Tibial artery (tissue), 4 donors: ENCODE measurements around the gene TMEM186.

Experiments
- DNase-seq, 2 donors: peaks; one replicate each; pipeline ENCODE4 v3.0.0-alpha.2; 2019
- H3K27ac ChIP-seq, 2 donors: fragments of 200-600 bp; sonication (generic) in 1 of 2; 1 replicate in 1 of 2; 2 replicates in 1 of 2; pipeline ENCODE4 v1.5.1; 2018 to 2019; ENCODE audit warnings: mild to moderate bottlenecking in 1 of 2
- H3K27me3 ChIP-seq, 2 donors: fragments of 200-600 bp; sonication (generic) in 1 of 2; one replicate each; pipeline versions ENCODE4 v1.5.1 to v1.6.0; 2016 to 2019
- H3K36me3 ChIP-seq, 3 donors: fragments of 200-600 bp; sonication (generic) in 2 of 3; one replicate each; pipeline ENCODE4 v1.5.1; 2016 to 2019; ENCODE audit warnings: mild to moderate bottlenecking in 2 of 3
- H3K4me1 ChIP-seq, 4 donors: fragments of 200-600 bp; sonication (generic) in 2 of 4; 1 replicate in 3 of 4; 2 replicates in 1 of 4; pipeline ENCODE4 v1.5.1; 2016 to 2019
- H3K4me3 ChIP-seq, 2 donors: fragments of 200-600 bp; sonication (generic) in 1 of 2; 1 replicate in 1 of 2; 2 replicates in 1 of 2; pipeline ENCODE4 v1.5.1; 2018 to 2019; ENCODE audit warnings: mild to moderate bottlenecking in 2 of 2
- H3K9me3 ChIP-seq, 3 donors: fragments of 200-600 bp; sonication (generic) in 1 of 3; one replicate each; pipeline ENCODE4 v1.5.1; 2016 to 2019
- CTCF ChIP-seq, 2 experiments: fragments of 200-600 bp in 1 of 2; fragments of 450-650 bp in 1 of 2; IDR thresholded peaks; one replicate each; pipeline ENCODE4 v1.5.1; 2017 to 2019; ENCODE audit warnings: antibody characterized with exemption in 2 of 2, mild to moderate bottlenecking in 1 of 2, moderate library complexity in 1 of 2
- intact Hi-C: fragments of 100-400 bp; cut with DNase I; formaldehyde crosslinking; loops from one replicate; pipeline ENCODE4 v1.15.0; 2023; ENCODE audit warnings: low total_unique reads

Gene TMEM186

GRCh38 chr16:8832717-8833105 lies 35.3 kb upstream of the TMEM186 start:
- Histone ChIP-seq H3K36me3 (peaks cover 6 to 34% (median 34%) of the 10 kb centered on the region in 3 donors), H3K4me1 (no peaks in the 10 kb centered on the region), H3K27ac (no peak overlapping the region), H3K9me3 (no peaks in the 10 kb centered on the region), H3K27me3 (no peaks in the 10 kb centered on the region), H3K4me3 (no peak overlapping the region)
- TF ChIP-seq CTCF (IDR thresholded peaks at IDR 0.05): no peak
- intact Hi-C loops: no loop called here
- no peak for DNase-seq

GRCh38 chr16:8831871-8832716 lies 34.7 kb upstream of the TMEM186 start:
- Histone ChIP-seq H3K36me3 (peaks cover 6 to 34% (median 34%) of the 10 kb centered on the region in 3 donors), H3K27me3 (no peaks in the 10 kb centered on the region), H3K9me3 (no peaks in the 10 kb centered on the region), H3K4me3 (no peak overlapping the region), H3K4me1 (no peaks in the 10 kb centered on the region), H3K27ac (no peak overlapping the region)
- intact Hi-C loops: no loop called here
- DNase-seq: no peak
- TF ChIP-seq CTCF (IDR thresholded peaks at IDR 0.05): no peak

- Histone ChIP-seq H3K27ac (no peak overlapping the region), H3K27me3 (no peaks in the 10 kb centered on the region), H3K4me3 (no peak overlapping the region), H3K36me3 (peaks cover 6 to 34% (median 34%) of the 10 kb centered on the region in 3 donors), H3K9me3 (no peaks in the 10 kb centered on the region), H3K4me1 (no peaks in the 10 kb centered on the region)
- no peak for DNase-seq
- intact Hi-C loops: no loop called here
- TF ChIP-seq CTCF (IDR thresholded peaks at IDR 0.05): no peak
Observed at GRCh38 chr16:8831450-8831849, 34.0 kb upstream of the TMEM186 start.

- intact Hi-C loops: no loop called here
- Histone ChIP-seq H3K36me3 (peaks cover 8 to 42% (median 41%) of the 10 kb centered on the region in 3 donors), H3K27me3 (no peaks in the 10 kb centered on the region), H3K4me3 (no peak overlapping the region), H3K4me1 (no peaks in the 10 kb centered on the region), H3K27ac (no peak overlapping the region), H3K9me3 (no peaks in the 10 kb centered on the region)
- TF ChIP-seq CTCF (IDR thresholded peaks at IDR 0.05): no peak
- no peak for DNase-seq
Observed at GRCh38 chr16:8828541-8829165, 31.2 kb upstream of the TMEM186 start.

- Histone ChIP-seq H3K27ac (no peak overlapping the region), H3K27me3 (no peaks in the 10 kb centered on the region), H3K4me3 (no peak overlapping the region), H3K9me3 (no peaks in the 10 kb centered on the region), H3K4me1 (no peaks in the 10 kb centered on the region), H3K36me3 (peaks cover 13 to 37% (median 31%) of the 10 kb centered on the region in 3 donors)
- intact Hi-C loops: no loop called here
- no peak for DNase-seq
- TF ChIP-seq CTCF (IDR thresholded peaks at IDR 0.05): no peak
Observed at GRCh38 chr16:8826278-8826879, 28.9 kb upstream of the TMEM186 start.
